ENCODE data around the gene SRP54.
"Not testable (repeated sequence)": the region's sequence is repeated elsewhere in the genome, so short reads cannot be mapped to it uniquely, and the experiment has no call there.

The SRP54 gene

GRCh38 chr14:34985740-34986139 lies 2.9 kb downstream of the SRP54 start:
- no peak for DNase-seq

GRCh38 chr14:34987180-34987579 lies 4.4 kb downstream of the SRP54 start:
- DNase-seq, result no peak

- no peak for DNase-seq
Observed at GRCh38 chr14:34989762-34990161, 7.0 kb downstream of the SRP54 start.

GRCh38 chr14:34993426-34993825 lies 10.6 kb downstream of the SRP54 start:
- DNase-seq, result no peak

- DNase-seq, result no peak
Observed at GRCh38 chr14:34994668-34995067, 11.9 kb downstream of the SRP54 start.

- no peak for DNase-seq
Observed at GRCh38 chr14:34997762-34998161, 15.0 kb downstream of the SRP54 start.

GRCh38 chr14:34999500-34999899 lies 16.7 kb downstream of the SRP54 start:
- DNase-seq, result no peak

- DNase-seq, result no peak
Observed at GRCh38 chr14:35001621-35002020, 18.8 kb downstream of the SRP54 start.

- DNase-seq, result no peak
Observed at GRCh38 chr14:35004839-35005238, 22.0 kb downstream of the SRP54 start.

- DNase-seq, result no peak
Observed at GRCh38 chr14:35016568-35016967, 33.8 kb downstream of the SRP54 start.

- DNase-seq, result no peak
Observed at GRCh38 chr14:35020713-35021112, 37.9 kb downstream of the SRP54 start.

- no peak for DNase-seq
Observed at GRCh38 chr14:35028435-35028834, 45.6 kb downstream of the SRP54 start.

GRCh38 chr14:35032562-35032961 lies 49.8 kb downstream of the SRP54 start:
- no peak for DNase-seq

GRCh38 chr14:35034440-35034833 lies 51.6 kb downstream of the SRP54 start:
- DNase-seq, result no peak

GRCh38 chr14:35034944-35035554 lies 52.3 kb downstream of the SRP54 start:
- not testable (repeated sequence) for DNase-seq

- not testable (repeated sequence) for DNase-seq
Observed at GRCh38 chr14:35038312-35038711, 55.5 kb downstream of the SRP54 start.

GRCh38 chr14:35042632-35043031 lies 59.8 kb downstream of the SRP54 start:
- no peak for DNase-seq

- DNase-seq, result no peak
Observed at GRCh38 chr14:35043046-35043445, 60.3 kb downstream of the SRP54 start.

- no peak for DNase-seq
Observed at GRCh38 chr14:35044939-35045797, 62.4 kb downstream of the SRP54 start.

- DNase-seq, result no peak
Observed at GRCh38 chr14:35045798-35046047, 62.9 kb downstream of the SRP54 start.

GRCh38 chr14:35046048-35046750 lies 63.4 kb downstream of the SRP54 start, which contains the start of gene FAM177A1:
Gene FAM177A1, plus strand, starts transcription at chr14:35046272. Its CDS starts 192 bp downstream, at chr14:35046464.
- peak; percentile 99 for DNase-seq

GRCh38 chr14:35046751-35047536 lies 64.2 kb downstream of the SRP54 start:
- no peak for DNase-seq

GRCh38 chr14:35047976-35048513 lies 65.3 kb downstream of the SRP54 start:
- no peak for DNase-seq

Data from NCI-H2227 treated with DMSO at 0.1 percent for 48 hours (cell line).